NB4 (cell line): Measurements from ENCODE around the gene PNPLA1.

ENCODE experiments used
- DNase-seq: peaks from one replicate; pipeline ENCODE4 v3.0.0; 2010; ENCODE audit warnings: low read depth
- H3K4me3 ChIP-seq: one replicate; pipeline ENCODE4 v1.5.1; 2011; ENCODE audit warnings: mild to moderate bottlenecking, low read depth, low read length, moderate library complexity
- MYC ChIP-seq: IDR thresholded peaks from 2 replicates; pipeline ENCODE4 v1.6.1; 2011; ENCODE audit warnings: low read depth, low read length
- POLR2A ChIP-seq: IDR thresholded peaks from 2 replicates; pipeline ENCODE4 v1.6.1; 2011; ENCODE audit warnings: mild to moderate bottlenecking; ENCODE audit not compliant: insufficient read length; ENCODE audit errors: extremely low read depth
- TF ChIP-seq, protein P1 (sequence below): IDR thresholded peaks from 2 replicates; pipeline ENCODE4 v1.6.1; 2011; ENCODE audit warnings: low read depth, low read length
- TF ChIP-seq, protein P2 (sequence below): IDR thresholded peaks from one replicate; pipeline ENCODE4 v1.5.1; 2012; ENCODE audit warnings: low read depth, low read length

PNPLA1 gene

DNA sequence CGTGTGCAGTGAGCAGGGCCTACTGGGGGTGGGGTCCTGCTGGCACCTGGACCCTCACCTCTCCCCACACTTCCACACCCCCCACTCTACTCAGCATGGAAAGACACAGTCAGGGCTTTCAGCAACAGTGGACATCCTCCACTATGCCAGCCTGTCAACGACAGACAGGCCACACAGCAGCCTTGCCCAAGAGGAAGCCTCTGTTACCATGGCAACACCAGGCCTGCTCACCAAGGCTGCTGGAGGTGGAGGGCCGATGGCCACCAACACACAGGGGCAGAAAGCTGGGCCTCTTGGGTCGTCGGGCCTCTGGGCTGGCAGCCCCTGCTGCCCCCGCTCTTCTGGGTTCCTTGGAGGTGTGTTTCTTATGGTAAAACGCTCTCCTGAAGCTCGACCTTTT lies 53.2 kb downstream of the PNPLA1 start:
- TF ChIP-seq MYC (no peak), POLR2A (no peak)
- TF ChIP-seq, protein P1, sequence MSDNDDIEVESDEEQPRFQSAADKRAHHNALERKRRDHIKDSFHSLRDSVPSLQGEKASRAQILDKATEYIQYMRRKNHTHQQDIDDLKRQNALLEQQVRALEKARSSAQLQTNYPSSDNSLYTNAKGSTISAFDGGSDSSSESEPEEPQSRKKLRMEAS: no peak
- TF ChIP-seq, protein P2, sequence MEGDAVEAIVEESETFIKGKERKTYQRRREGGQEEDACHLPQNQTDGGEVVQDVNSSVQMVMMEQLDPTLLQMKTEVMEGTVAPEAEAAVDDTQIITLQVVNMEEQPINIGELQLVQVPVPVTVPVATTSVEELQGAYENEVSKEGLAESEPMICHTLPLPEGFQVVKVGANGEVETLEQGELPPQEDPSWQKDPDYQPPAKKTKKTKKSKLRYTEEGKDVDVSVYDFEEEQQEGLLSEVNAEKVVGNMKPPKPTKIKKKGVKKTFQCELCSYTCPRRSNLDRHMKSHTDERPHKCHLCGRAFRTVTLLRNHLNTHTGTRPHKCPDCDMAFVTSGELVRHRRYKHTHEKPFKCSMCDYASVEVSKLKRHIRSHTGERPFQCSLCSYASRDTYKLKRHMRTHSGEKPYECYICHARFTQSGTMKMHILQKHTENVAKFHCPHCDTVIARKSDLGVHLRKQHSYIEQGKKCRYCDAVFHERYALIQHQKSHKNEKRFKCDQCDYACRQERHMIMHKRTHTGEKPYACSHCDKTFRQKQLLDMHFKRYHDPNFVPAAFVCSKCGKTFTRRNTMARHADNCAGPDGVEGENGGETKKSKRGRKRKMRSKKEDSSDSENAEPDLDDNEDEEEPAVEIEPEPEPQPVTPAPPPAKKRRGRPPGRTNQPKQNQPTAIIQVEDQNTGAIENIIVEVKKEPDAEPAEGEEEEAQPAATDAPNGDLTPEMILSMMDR: no peak
- H3K4me3 ChIP-seq: no peak overlapping the region
- peak; percentile 64 for DNase-seq

DNA sequence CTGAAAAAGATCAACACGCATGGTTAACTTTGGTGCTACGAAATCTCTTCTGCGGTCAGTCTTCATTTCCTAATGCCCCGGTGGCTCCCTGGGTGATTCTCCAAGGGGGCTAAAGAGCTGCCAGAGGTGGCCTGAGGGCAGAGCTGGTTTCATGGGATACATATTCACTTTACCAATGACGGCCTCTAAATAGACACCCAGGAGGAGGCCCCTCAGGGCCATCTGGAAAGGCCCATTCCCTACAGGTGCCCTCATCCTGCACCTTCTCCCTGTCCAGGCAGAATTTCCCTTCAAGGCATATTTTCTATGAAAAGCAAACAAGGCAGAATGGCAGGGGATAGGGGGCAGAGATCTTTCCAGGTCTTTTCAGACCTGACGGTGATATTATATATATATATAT lies 54.3 kb downstream of the PNPLA1 start:
- no peak for DNase-seq
- no peak overlapping the region for H3K4me3 ChIP-seq
- TF ChIP-seq, protein P2: no peak
- TF ChIP-seq POLR2A (no peak), MYC (no peak)
- TF ChIP-seq, protein P1: no peak

DNA sequence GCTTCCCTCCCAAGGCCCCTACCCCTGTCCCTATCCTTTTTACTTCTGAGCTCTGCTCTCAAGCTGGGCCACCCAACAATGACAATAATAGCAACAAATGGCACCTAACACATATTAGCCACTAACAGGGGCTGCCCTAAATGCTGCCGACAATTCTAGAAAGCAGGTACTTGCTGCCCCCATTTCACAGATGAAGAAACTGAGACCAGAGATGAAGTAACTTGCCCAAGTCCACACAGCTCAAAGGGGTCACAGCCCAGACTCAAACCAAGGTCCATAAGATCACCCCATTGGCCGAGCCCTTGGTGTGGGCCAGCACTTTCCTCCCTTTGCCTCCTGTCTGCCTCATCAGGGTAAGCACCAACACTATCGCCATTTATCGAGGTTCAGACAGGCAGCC lies 54.9 kb downstream of the PNPLA1 start:
- H3K4me3 ChIP-seq: no peak overlapping the region
- TF ChIP-seq MYC (no peak), POLR2A (no peak)
- TF ChIP-seq, protein P1: no peak
- TF ChIP-seq, protein P2: no peak
- DNase-seq: no peak

DNA sequence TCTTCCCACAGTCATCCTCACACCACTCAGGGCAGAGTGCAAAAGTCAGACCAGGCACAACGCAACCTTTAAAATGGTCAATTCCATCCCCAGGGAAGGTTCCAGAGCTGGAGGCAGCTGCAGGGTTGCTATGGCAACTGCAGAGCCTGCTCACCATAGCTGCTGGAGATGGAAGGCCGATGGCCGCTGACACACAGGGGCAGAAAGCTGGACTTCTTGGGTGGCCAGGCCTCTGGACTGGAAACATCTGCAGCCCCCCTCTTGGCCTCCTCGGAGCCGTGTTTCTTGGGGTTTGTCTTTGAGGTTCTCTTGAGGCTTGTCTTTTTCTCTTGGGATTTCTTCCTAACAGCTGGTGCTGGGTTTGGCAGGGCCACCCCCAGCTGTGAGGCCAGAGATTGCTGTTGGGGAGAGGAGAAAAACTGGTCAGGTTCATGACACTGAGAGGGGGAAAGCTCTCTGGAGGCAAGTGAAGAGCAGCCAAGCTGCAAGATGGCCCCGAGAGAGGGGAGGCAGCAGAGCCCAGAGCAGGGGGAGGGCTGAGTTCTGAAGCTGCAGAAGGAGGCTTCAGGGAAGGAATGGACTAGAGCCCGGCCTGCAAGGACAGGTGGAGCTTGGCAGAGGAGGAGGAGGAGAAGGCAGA lies 56.6 kb downstream of the PNPLA1 start:
- no peak overlapping the region for H3K4me3 ChIP-seq
- TF ChIP-seq POLR2A (no peak), MYC (no peak)
- TF ChIP-seq, protein P1: no peak
- TF ChIP-seq, protein P2: no peak
- peak; percentile 48 for DNase-seq

DNA sequence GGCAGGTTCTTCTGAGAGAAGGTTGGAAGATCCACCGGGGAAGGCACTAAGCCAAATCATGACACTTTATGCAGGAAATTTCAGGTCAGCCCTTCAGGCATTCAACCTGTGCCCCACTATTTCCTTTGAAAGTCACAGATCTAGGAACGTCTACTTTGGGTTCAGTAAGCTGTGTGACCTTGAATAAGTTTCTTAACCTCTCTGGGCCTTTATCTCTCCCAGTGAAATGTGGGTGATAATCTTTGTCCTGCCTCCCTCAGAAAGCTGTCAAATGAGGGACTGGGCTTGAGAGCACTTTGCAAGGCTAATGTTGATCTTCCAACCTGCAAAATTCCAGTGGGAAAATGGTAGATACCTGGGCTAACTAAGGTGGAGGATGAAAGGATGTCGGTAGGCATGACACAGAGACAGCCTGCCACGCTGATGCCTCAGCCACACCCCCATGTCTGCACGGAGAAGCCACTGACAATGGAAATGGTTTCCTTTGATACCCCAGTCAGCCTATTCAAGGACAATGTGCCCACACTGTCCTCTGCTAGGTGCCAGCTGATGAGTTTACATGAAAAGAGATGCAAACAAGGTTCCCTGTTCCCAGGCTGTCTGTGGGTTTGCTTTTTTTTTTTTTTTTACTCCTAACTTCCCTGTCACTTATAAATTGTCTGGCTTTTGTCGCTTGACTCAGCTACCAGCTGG lies 57.5 kb downstream of the PNPLA1 start:
- TF ChIP-seq, protein P1: no peak
- TF ChIP-seq POLR2A (no peak), MYC (no peak)
- TF ChIP-seq, protein P2: no peak
- DNase-seq: peak; percentile 35
- H3K4me3 ChIP-seq: no peak overlapping the region
